MM.1S (cell line): Measurements from ENCODE around the gene VANGL2.

Experiments used
- EZH2 ChIP-seq: fragments of 300-600 bp; sonication (generic); optimal IDR thresholded peaks from 2 replicates; pipeline ENCODE3; 2017; ENCODE audit warnings: low read depth, mild to moderate bottlenecking, antibody characterized with exemption, low read length, mixed read lengths
- TF ChIP-seq, protein P1 (sequence below): fragments of 300-600 bp; sonication (generic); IDR thresholded peaks from 2 replicates; pipeline ENCODE4 v1.5.1; 2016; ENCODE audit warnings: antibody characterized with exemption, low read length, mixed read lengths

DNA sequence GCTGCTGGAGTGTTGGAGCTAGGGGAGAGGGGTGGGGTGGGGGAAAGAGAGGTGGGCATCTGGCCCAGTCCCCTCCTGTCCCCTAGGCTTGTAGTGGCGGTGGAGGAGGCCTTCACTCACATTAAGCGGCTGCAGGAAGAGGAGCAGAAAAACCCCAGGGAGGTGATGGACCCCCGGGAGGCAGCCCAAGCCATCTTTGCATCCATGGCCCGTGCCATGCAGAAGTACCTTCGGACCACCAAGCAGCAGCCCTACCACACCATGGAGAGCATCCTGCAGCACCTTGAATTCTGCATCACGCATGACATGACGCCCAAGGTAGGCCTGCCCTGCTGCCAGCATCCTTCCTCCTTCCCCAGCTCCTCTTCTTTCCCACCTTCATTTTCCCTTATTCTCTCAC is 23.6 kb downstream of the VANGL2 start:
- TF ChIP-seq, protein P1, sequence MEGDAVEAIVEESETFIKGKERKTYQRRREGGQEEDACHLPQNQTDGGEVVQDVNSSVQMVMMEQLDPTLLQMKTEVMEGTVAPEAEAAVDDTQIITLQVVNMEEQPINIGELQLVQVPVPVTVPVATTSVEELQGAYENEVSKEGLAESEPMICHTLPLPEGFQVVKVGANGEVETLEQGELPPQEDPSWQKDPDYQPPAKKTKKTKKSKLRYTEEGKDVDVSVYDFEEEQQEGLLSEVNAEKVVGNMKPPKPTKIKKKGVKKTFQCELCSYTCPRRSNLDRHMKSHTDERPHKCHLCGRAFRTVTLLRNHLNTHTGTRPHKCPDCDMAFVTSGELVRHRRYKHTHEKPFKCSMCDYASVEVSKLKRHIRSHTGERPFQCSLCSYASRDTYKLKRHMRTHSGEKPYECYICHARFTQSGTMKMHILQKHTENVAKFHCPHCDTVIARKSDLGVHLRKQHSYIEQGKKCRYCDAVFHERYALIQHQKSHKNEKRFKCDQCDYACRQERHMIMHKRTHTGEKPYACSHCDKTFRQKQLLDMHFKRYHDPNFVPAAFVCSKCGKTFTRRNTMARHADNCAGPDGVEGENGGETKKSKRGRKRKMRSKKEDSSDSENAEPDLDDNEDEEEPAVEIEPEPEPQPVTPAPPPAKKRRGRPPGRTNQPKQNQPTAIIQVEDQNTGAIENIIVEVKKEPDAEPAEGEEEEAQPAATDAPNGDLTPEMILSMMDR: no peak
- no peak for TF ChIP-seq EZH2
